Glomerular visceral epithelial cell (primary cell): ENCODE data around the gene NRXN3.

Experiments used
- DNase-seq: peaks from one replicate; pipeline ENCODE4 v3.0.0-alpha.2; 2016; ENCODE audit errors: extremely low spot score

NRXN3 gene

GRCh38 chr14:79136071-79137044 lies 966.2 kb downstream of the NRXN3 start:
- no peak for DNase-seq

DNA sequence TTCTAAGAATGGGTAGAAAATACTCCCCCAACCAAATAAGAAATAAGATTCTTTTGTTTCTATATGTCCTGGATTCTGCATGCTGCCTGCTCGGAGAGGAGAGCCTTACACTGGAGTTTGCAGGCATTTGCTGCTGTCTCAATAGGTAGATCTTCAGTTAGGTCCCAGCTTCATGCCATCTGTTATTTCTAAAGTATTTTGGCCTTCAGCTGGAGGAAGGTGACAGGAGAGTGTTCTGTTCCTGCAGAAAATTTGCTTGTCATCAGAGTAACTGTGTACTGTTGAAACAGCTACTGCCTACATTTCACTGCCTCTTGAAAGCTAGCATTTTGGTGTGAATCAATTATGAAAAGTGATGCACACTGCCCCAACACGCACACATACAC lies 966.9 kb downstream of the NRXN3 start:
- DNase-seq: no peak

DNA sequence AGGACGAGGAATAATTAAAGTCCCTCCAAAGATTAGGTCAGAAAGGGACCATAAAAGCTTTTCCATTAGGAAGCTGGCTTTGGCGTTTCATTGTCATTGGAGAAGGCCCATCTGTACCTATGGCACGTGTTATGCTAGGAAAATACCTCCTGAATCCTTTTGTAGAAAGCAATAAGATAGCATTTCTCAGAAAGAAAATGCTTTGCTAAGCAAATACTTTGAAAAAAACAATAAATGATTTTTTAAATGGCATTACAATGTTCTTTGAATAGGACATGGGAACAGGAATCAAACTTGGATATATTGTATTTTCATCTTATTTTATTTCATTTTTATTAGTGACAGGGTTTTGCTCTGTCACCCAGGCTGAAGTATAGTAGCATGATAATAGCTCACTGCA lies 967.7 kb downstream of the NRXN3 start:
- DNase-seq: no peak

DNA sequence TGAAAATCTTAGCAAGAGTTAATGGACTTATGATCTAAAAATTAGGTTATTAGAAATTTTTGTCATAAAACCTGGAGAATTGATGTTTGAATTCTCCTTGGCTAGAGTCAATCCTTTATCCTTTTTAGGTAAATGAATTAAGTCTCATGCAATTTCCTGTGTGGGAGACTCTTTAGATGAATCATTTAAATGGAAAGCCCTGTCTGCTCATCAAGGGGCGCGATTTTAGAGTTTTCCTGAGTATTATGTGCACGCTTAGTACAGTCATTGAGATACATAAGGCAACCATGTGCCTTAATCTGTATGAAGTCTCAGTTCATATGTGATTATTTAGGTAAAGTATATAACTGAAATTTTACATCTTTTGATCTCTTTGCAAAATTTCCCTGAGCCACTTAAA lies 974.7 kb downstream of the NRXN3 start:
- DNase-seq: no peak

- no peak for DNase-seq
Observed at GRCh38 chr14:79150226-79150625, 980.1 kb downstream of the NRXN3 start.

- DNase-seq: no peak
Observed at GRCh38 chr14:79157369-79157768, 987.2 kb downstream of the NRXN3 start.

DNA sequence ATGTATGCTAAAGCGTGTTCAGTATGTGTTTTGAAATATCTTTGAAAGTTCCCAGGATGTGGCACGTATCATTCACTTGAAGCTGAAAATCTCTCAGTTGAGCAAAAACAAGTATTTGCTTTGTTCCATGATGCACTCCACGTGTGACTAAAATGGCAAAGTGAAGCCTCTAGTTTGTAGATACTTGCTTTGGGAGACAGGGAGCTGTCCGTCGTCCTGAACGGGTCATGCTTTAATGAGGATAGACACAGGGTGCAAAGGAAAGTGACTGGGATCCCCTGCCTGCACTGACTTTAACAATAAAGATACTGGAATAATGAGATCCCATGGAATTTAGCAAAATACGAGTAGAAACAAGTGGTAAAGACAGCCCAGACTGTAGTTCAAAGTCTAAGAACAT lies 991.4 kb downstream of the NRXN3 start:
- DNase-seq: peak; percentile 20

GRCh38 chr14:79162833-79163232 lies 992.7 kb downstream of the NRXN3 start:
- DNase-seq: no peak

- no peak for DNase-seq
Observed at GRCh38 chr14:79165471-79166090, 995.4 kb downstream of the NRXN3 start.

- DNase-seq: no peak
Observed at GRCh38 chr14:79166171-79166570, 996.0 kb downstream of the NRXN3 start.

DNA sequence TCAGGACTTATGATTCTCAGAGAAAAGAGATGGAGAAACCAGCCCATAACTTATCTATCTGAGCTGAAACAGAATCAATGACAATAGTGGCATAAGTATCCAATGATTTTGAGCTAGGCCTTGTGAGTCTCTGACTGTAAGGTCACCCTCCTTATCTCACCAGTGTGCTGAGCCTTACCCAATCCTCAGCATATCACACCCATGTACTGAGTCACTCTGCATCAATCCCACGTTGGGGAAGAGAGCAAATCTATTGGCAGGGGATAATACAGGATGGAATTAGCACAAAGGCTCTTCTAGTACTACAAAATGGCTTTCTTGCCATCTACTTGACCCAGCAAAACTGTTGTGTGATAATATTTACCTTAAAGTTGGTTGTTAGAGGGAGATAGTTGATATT lies 997.8 kb downstream of the NRXN3 start:
- DNase-seq: no peak

DNA sequence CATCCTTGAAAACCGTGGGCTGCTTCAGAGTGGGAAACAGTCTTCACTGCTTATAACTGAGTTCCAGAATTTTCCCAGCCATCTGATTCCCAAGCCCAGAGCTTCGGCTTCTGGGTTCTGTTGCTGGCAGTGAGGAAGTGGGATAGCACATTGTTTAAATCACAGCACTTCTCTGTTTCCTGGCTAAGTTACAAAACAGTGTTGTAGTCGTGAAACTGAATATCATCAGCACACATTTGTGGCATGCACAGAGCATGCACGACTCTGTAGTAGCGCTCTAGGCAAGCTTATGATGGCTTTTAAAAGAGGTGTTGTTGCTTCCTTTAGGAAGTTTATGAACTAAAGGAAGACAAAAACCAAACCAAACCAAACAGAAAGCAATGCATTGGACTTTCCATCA lies 1005.5 kb downstream of the NRXN3 start:
- DNase-seq: no peak

DNA sequence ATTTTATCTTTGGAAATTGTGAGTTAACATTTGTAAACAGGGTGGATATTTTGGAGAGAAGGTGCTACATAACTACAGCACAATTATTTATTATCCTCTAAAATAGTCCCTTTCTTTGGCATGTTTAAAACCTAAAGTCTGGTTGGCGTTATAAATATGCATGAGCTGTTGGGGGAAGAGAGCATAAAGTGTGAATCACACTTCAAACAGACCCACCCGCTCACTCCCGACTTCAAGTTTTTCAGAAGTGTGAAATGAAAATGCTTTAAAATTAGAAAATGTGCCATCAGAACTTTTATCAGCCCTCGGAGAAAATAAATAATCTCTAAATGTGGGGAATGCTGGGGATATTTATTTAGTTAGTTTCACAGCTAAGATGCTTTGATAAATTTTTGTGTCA lies 1006.9 kb downstream of the NRXN3 start:
- DNase-seq: no peak

DNA sequence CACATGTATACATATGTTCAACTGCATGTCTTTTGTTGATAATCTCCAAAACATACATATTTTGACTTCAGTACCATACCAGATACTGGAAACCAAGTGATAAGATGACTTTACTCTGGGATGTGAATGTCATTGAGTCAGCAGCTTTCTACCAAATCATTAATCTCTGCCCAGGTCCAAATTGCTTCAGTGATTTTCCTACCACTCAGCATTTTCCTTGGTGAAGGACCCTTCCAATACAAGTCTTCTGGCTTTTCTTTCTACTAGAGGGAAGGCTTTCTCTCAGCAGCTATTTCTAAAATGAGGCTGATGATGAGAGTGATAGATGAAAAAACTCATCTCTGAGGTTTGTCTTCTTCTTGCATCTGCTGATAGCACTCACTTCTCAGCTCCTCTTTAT lies 1008.5 kb downstream of the NRXN3 start:
- DNase-seq: no peak

GRCh38 chr14:79179985-79180384 lies 1009.8 kb downstream of the NRXN3 start:
- no peak for DNase-seq

- no peak for DNase-seq
Observed at GRCh38 chr14:79180656-79181055, 1010.5 kb downstream of the NRXN3 start.

GRCh38 chr14:79186523-79186922 lies 1016.4 kb downstream of the NRXN3 start:
- peak; percentile 2 for DNase-seq

DNA sequence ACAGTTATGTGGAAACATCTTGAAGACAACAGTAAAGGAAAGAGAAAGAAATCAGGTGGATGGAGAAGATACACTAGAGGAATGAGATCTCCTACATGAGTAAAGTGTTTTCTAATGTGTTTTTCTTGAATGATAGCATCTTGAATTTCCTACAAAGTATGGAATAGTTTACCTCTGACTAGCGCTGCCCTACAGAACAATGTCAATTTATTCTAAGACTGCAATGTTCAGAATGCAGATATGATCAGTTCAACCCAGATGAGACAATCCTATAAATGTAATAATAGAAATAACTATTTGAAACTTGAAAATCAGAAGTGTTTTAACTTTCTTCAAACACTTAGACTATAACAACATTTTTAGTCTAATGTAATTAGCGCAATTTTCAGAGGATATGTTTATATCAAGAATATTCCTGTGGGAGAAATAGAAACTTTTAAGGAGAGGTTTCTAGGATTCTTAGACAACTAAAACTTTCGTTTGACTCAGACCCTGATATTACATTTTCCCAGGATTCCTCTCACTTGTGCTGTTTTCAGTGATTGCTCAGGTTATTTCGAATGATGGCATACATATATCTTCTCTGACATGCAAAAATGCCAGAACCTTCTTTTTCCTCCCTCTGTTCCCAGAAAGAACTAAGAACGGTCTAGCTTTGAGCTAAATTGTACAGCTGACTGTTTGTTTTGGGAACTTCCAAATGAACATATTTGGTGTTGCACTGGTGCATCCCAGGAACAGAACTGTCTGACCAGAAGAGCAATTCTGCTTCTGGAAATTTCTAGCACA lies 1023.7 kb downstream of the NRXN3 start:
- no peak for DNase-seq

GRCh38 chr14:79196216-79196615 lies 1026.0 kb downstream of the NRXN3 start:
- DNase-seq: no peak

DNA sequence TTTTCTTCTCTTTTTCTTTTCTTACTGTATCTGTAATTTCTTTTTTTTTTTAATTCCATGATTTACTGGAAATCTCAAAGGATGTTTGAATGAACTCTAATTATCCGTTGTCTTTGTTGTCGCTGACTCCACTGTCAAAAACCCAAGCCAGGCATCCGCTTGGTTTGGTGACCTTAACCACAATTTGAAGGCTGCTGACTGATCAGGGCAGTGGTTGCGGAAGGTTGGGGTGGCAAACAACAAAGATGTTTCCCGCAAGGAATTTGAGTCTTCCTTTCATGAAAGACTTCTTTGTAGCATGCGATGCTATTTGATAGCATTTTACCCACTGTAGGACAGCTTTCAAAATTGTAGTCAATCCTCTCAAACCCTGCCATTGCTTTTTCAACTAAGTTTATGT lies 1027.3 kb downstream of the NRXN3 start:
- no peak for DNase-seq

- no peak for DNase-seq
Observed at GRCh38 chr14:79199217-79199616, 1029.0 kb downstream of the NRXN3 start.

DNA sequence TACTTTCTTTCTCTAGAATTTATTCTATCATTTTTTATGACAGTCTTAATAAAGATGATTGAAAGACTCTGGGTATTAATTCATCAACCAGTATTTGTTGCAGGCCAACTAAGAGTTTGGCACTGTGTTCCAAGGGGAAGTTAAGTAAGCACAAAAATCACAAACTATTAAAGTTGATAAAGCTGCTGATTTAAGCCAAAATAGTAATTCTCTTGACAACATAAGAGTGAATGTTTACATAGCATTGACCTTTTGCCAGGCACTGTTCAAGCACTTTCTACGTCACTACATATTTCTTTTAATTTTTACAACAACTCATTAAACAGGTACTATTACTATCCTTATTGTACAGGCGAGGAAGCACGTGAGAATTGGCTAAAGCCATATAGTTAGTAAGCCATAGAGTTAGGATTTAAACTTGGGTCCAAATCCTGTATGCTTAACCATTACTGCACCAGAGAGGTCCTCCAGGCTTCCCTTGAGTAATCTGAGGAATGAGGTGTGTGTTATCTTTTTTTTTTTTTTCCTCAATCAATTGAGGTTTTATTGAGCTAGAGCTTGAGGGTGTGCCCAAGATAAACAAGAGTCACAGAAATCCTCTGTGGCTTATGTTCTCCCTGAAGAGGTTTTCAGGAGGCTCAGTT lies 1031.5 kb downstream of the NRXN3 start:
- DNase-seq: no peak
